T-helper 17 cell (primary cell): Measurements from ENCODE around the gene CCL19. TPM values are rescaled to one million over a fixed set of nuclear protein-coding genes. Genes with fewer than 3 reads are reported as not detected.
A peak's percentile ranks its signal among the peaks of the same experiment; 100 is the strongest.

Source experiments
- ATAC-seq: fragments of 150-1000 bp; cut with Tn5 transposase; 2 replicates; pipeline ENCODE4 v1.10.0; 2021; ENCODE audit warnings: mild to moderate bottlenecking, moderate library complexity
- DNase-seq, 3 donors: peaks; one replicate each; pipeline versions ENCODE4 v3.0.0 to v3.0.0-alpha.2; 2020 to 2021
- H3K9me3 ChIP-seq: one replicate; pipeline ENCODE4 v1.7.0; 2013; ENCODE audit warnings: low read length, mild to moderate bottlenecking; ENCODE audit not compliant: control insufficient read depth, poor library complexity, severe bottlenecking
- H3K27ac Mint-ChIP-seq: one replicate; pipeline ENCODE4 v1.8.0; 2022; ENCODE audit warnings: mild to moderate bottlenecking, moderate library complexity, mixed read lengths
- H3K27me3 Mint-ChIP-seq: one replicate; pipeline ENCODE4 v1.8.0; 2022; ENCODE audit warnings: mixed read lengths
- H3K36me3 Mint-ChIP-seq: one replicate; pipeline ENCODE4 v1.8.0; 2022; ENCODE audit warnings: low read depth, mixed read lengths
- H3K4me1 Mint-ChIP-seq: one replicate; pipeline ENCODE4 v1.8.0; 2022; ENCODE audit warnings: mild to moderate bottlenecking, mixed read lengths
- H3K4me3 Mint-ChIP-seq: one replicate; pipeline ENCODE4 v1.8.0; 2022; ENCODE audit warnings: mild to moderate bottlenecking, moderate library complexity, mixed read lengths
- total RNA-seq, 4 donors: library from RNA in 2 of 4; stranded (reverse) in 2 of 4; gene quantifications; one replicate each; pipeline ENCODE4 v1.2.3 and lab custom pipeline; 2022 to 2026

CCL19 gene
- total RNA-seq, 2 donors from 2014 or later: not detected

GRCh38 chr9:34651321-34651720 lies 39.8 kb downstream of the CCL19 start:
- Mint-ChIP-seq H3K4me1 (peaks cover 47% of the 10 kb centered on the region), H3K27me3 (no peaks in the 10 kb centered on the region), H3K36me3 (peaks cover 8% of the 10 kb centered on the region), H3K4me3 (no peak overlapping the region), H3K27ac (no peak overlapping the region)
- H3K9me3 ChIP-seq: no peaks in the 10 kb centered on the region
- ATAC-seq (no peak), DNase-seq (no peak)

- no peaks in the 10 kb centered on the region for H3K27me3 Mint-ChIP-seq
- H3K9me3 ChIP-seq: no peaks in the 10 kb centered on the region
- ATAC-seq (no peak), DNase-seq (no peak)
- H3K4me3 Mint-ChIP-seq: no peak overlapping the region
- H3K27ac Mint-ChIP-seq: peak overlapping the region; percentile 62
- H3K36me3 Mint-ChIP-seq: peaks cover 8% of the 10 kb centered on the region
- H3K4me1 Mint-ChIP-seq: peaks cover 45% of the 10 kb centered on the region
Measured at GRCh38 chr9:34650816-34651215, 40.3 kb downstream of the CCL19 start.

- ATAC-seq (no peak), DNase-seq (no peak)
- Mint-ChIP-seq H3K27me3 (no peaks in the 10 kb centered on the region), H3K4me3 (peak overlapping the region; percentile 43), H3K27ac (no peak overlapping the region), H3K4me1 (peaks cover 38% of the 10 kb centered on the region), H3K36me3 (peaks cover 8% of the 10 kb centered on the region)
- no peaks in the 10 kb centered on the region for H3K9me3 ChIP-seq
Measured at GRCh38 chr9:34648673-34649072, 42.4 kb downstream of the CCL19 start.

- peak; percentile 10 for ATAC-seq
- DNase-seq: no peak
- Mint-ChIP-seq H3K4me1 (peaks cover 32% of the 10 kb centered on the region), H3K27ac (peak overlapping the region; percentile 87), H3K36me3 (peaks cover 8% of the 10 kb centered on the region), H3K4me3 (peak overlapping the region; percentile 95), H3K27me3 (no peaks in the 10 kb centered on the region)
- H3K9me3 ChIP-seq: no peaks in the 10 kb centered on the region
Measured at GRCh38 chr9:34647651-34648050, 43.4 kb downstream of the CCL19 start.

- no peaks in the 10 kb centered on the region for H3K27me3 Mint-ChIP-seq
- no peaks in the 10 kb centered on the region for H3K9me3 ChIP-seq
- ATAC-seq: no peak
- no peak for DNase-seq
- peaks cover 26% of the 10 kb centered on the region for H3K4me1 Mint-ChIP-seq
- peak overlapping the region; percentile 87 for H3K27ac Mint-ChIP-seq
- H3K4me3 Mint-ChIP-seq: peak overlapping the region; percentile 95
- H3K36me3 Mint-ChIP-seq: peaks cover 5% of the 10 kb centered on the region
Measured at GRCh38 chr9:34647084-34647403, 44.0 kb downstream of the CCL19 start.

- Mint-ChIP-seq H3K4me3 (peak within 1 kb of the TSS; percentile 95), H3K4me1 (peaks cover 24% of the 10 kb centered on the region), H3K27ac (peak within 1 kb of the TSS; percentile 87), H3K36me3 (peaks cover 5% of the 10 kb centered on the region), H3K27me3 (no peaks in the 10 kb centered on the region)
- ATAC-seq (peak; percentile 91), DNase-seq (peak; percentile 93 to 95 (median 93))
- H3K9me3 ChIP-seq: no peaks in the 10 kb centered on the region
Measured at GRCh38 chr9:34646211-34647083, 44.6 kb downstream of the CCL19 start, which contains the start of gene GALT. Gene GALT, plus strand, starts transcription at chr9:34646675. Its CDS starts 30 bp downstream, at chr9:34646705.

- peaks cover 26% of the 10 kb centered on the region for H3K4me1 Mint-ChIP-seq
- no peak overlapping the region for H3K27ac Mint-ChIP-seq
- H3K9me3 ChIP-seq: no peaks in the 10 kb centered on the region
- H3K27me3 Mint-ChIP-seq: no peaks in the 10 kb centered on the region
- no peak overlapping the region for H3K4me3 Mint-ChIP-seq
- ATAC-seq: no peak
- H3K36me3 Mint-ChIP-seq: peaks cover 5% of the 10 kb centered on the region
- DNase-seq: no peak
Measured at GRCh38 chr9:34644766-34645314, 46.2 kb downstream of the CCL19 start.

GRCh38 chr9:34642679-34643078 lies 48.4 kb downstream of the CCL19 start:
- peaks cover 19% of the 10 kb centered on the region for H3K4me1 Mint-ChIP-seq
- no peaks in the 10 kb centered on the region for H3K36me3 Mint-ChIP-seq
- H3K27me3 Mint-ChIP-seq: no peaks in the 10 kb centered on the region
- DNase-seq: no peak
- no peak for ATAC-seq
- no peak overlapping the region for H3K27ac Mint-ChIP-seq
- no peak overlapping the region for H3K4me3 Mint-ChIP-seq
- H3K9me3 ChIP-seq: no peaks in the 10 kb centered on the region

Other genes with a start within 250 kb of the CCL19 start
- 10 to 100 TPM; 12.3 to 13.4 TPM for gene FAM219A, start 232.7 kb downstream of the CCL19 start, total RNA-seq
- not detected for gene DNAI1, start 232.5 kb downstream of the CCL19 start, total RNA-seq
- gene ENHO, start 168.3 kb downstream of the CCL19 start, total RNA-seq: 1 to 10 TPM in 1 of 2 donors, not detected in 1; 1.4 TPM
- gene CNTFR, start 101.6 kb downstream of the CCL19 start, total RNA-seq: not detected
- gene RPP25L, start 79.2 kb downstream of the CCL19 start, total RNA-seq: 1 to 10 TPM; 8.3 to 9.0 TPM
- gene DCTN3, start 70.8 kb downstream of the CCL19 start, total RNA-seq: 10 to 100 TPM; 76.4 to 82.4 TPM
- gene ARID3C, start 62.2 kb downstream of the CCL19 start, total RNA-seq: under 1 TPM in 1 of 2 donors, not detected in 1; 0.27 TPM
- 10 to 100 TPM; 30.2 to 39.4 TPM for gene SIGMAR1, start 53.5 kb downstream of the CCL19 start, total RNA-seq
- gene GALT, start 44.6 kb downstream of the CCL19 start, total RNA-seq: 100 to 1,000 TPM; 155 to 208 TPM
- gene IL11RA, start 39.1 kb downstream of the CCL19 start, total RNA-seq: 100 to 1,000 TPM; 168 to 195 TPM
- gene CCL27, start 28.6 kb downstream of the CCL19 start, total RNA-seq: not detected
- gene CCL21, start 18.9 kb upstream of the CCL19 start, total RNA-seq: not detected